Myocyte (in vitro differentiated cells): Measurements from ENCODE around the gene ATG7. TPM values are rescaled to one million over a fixed set of nuclear protein-coding genes. Genes with fewer than 3 reads are reported as not detected.
A peak's percentile ranks its signal among the peaks of the same experiment; 100 is the strongest.

Experiments
- DNase-seq: peaks from one replicate; pipeline ENCODE4 v3.0.0-alpha.2; 2012; ENCODE audit warnings: low read depth
- total RNA-seq: library from RNA; depleted of rRNA; stranded (reverse); fragments of >200 nt; gene quantifications from 2 replicates; pipeline ENCODE4 v1.2.3, GENCODE V29; 2014

ATG7 gene
- total RNA-seq, 1 donor from 2014 or later = 24.3 TPM

DNA sequence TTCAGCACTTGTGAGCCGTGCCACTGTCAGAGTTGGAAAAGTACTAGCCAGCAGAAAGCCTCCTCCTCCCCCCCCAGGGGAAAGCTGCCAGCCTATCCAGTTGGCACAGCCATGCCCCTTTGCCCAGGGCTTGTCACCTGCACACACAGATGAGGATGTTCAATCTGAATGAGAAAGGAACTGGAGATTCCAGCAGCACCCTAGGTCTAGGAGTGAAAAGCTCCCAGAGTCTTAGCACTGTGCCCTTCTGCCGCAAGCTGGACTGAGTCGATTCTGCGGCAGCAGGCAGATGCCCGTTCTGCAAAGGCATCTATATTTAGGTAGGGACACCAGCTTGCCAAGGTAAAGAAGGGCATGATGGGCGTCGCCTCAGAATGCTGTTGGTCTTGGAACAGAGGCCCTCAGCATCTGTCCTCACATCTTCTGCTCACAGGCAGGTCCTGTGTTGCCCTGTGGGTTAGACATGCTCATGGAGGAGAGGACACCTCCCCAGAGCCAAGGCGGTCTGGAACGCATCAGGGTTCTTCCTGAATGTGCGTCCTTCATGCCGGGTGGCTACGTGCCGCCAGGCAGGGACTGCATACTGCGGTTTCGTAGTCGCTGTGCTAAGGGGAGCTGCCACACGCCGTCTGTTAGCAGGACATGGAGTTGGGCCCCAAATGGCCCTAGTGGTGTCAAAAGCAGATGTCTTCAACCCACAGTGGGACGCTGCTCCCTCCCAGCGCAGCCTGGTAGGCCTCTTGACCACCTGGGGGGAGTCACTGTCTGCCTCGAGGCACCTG is 262.0 kb downstream of the ATG7 start:
- no peak for DNase-seq

DNA sequence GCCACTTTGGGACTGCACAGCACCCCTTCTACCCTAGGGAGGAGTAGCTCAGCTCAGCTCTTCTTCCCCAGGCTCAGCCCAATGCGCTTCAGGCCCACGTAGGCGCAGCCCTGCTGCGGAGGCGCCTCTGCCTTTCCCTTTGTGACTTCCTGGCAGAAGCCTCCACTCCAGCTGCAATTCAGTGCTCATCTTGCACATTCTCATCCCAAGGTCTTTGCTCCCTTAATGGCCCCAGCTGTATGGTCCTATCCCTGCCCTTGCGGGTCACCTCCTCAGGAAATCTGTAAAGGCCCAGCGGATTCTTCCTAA is 262.6 kb downstream of the ATG7 start:
- no peak for DNase-seq

GRCh38 chr3:11535243-11535960 is 263.2 kb downstream of the ATG7 start:
- no peak for DNase-seq

- no peak for DNase-seq
Measured at GRCh38 chr3:11536132-11536935, 264.1 kb downstream of the ATG7 start.

GRCh38 chr3:11536936-11537612 is 264.9 kb downstream of the ATG7 start:
- no peak for DNase-seq

GRCh38 chr3:11538581-11538980 is 266.4 kb downstream of the ATG7 start:
- no peak for DNase-seq

GRCh38 chr3:11539218-11539617 is 267.0 kb downstream of the ATG7 start:
- DNase-seq = no peak

DNA sequence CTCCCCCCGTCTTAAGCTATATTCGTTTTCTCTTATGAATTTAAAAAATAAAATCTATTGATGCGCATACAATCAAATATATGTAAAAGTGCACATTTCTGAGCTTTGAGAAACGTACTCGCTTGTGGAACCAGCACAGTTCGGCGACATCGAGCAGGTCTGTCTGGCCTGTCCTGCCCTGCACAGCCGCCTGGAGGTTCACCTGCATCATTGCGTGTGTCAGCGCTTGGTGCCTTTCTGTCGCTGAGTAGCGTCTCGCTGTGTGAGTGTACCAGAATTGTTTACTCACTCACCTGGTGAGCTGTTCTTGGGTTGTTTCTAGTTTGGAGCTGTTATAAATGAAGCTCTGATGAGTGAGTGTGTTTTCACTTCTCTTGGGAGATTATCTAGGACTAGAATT is 267.5 kb downstream of the ATG7 start:
- DNase-seq = no peak

GRCh38 chr3:11541321-11542303 is 269.4 kb downstream of the ATG7 start:
- DNase-seq = no peak

- DNase-seq = no peak
Measured at GRCh38 chr3:11542551-11542950, 270.4 kb downstream of the ATG7 start.

DNA sequence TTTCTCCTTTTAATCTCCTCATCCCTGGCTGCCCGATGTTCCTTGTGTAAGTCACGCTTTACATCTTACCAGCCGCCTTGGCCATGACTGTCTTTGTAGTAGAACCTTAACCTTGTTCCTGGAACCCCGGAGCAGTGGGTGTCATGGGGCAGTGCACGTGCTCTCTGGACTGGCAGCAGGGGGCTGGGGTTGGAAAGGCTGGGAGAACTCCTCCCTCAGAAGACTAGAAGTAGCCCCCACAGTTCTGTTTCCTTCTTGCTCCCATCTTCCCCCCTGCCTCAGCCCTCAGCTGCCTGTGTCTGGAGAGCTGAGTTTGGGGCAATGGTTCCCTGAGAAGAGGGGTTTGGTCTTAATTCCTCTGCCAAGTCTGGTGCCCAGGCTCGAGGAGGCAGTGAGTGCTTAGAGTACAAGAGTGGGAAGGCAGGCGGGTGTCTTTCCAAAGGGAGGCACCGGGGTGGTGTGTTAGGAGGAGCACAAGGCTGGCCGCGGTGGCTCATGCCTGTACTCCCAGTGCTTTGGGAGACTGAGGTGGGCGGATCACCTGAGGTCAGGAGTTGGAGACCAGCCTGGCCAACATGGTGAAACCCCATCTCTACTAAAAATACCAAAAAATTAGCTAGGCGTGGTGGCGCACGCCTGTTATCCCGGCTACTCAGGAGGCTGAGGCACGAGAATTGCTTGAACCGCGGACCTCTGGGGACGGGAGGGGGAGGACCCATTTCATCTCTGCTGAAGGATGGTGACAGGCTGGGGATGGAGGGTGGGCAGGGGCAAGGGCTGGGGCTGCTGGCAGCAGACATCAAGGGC is 271.1 kb downstream of the ATG7 start:
- no peak for DNase-seq

DNA sequence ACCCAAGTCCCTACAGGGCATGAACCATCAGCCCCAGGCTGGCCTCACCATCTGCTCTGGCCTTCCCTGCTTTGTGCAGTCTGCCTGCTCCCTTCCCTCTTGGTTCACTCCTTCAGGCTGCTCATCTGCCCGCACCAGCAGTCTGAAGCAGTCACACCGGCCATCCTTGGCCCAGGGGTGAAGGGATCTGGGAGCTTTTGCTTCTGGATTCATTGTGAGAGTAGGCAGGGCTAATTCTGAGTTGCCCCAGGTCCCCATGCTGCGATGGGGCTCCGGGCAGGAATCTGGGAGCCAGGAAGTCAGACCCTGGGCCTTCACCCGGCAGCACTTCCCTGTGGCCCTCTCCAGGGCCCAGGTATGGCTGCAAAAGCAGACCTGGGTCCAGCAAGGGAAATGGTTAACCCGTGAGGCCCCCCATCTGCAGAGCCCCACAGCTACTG is 271.8 kb downstream of the ATG7 start:
- no peak for DNase-seq

GRCh38 chr3:11544412-11545181 is 272.4 kb downstream of the ATG7 start:
- DNase-seq = peak; percentile 94

DNA sequence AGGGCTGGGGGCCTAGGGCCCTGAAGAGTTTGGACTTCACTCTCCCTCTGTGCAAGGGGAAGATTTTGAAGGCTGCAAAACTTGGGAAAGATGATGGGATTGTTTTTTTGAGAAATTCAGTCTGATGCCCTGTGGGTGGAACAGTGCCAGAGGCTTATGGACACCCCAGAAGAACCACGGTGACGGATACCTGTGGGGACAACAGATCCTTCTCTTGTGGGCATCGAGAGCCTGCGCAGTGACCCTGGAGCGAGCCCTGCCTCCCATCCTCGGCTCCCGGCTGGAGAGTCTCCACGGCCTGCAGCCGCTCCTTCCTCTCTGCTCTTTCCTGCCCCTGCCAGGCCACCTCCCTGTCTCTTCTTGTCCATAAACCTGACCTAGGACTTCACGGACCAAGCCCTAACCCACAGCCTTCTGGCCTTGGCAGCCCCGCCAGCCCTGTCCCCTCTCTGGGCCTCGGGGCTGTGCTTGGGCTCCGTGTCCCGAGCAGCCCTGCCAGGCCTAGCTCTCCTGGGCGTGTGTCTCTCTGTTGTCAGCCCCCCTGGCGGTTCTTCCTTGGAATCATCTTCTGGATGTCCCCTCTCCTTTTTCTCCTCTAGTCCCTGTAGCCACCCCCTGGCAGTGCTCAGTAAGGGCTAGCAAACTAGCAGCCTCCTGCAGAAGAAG is 273.1 kb downstream of the ATG7 start:
- DNase-seq = no peak

DNA sequence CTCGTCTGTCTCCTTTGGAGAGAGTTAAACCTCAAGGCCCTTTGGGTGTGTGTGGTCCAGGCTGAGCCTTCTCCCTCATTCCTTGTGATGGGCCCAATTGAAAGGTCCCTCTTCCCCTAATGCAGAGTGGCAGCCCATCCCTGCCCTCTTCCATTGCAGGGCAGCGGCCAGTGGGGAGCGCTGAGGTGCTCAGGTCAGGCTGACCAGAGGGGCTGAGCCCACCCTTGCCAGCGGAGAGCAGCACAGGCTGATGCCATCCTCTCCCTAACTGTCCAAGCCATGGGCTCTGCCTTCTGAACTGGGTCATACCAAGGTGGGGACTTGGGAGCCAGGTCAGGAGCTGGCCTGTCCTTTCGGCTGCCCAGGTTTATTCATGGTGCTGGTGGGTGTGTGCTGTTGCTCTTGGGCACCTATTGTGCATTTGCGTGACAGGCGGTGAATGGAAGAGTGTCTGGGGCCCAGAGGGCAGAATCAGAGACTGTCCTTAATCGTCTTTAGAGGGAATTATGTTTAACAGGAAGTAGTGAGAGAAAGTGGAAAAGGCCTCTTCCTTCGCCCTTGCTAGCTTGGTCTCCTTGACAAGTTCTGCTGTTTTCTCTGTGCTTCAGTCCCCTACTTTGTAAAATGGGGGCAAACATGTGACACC is 274.6 kb downstream of the ATG7 start:
- DNase-seq = no peak

GRCh38 chr3:11547498-11547897 is 275.3 kb downstream of the ATG7 start:
- no peak for DNase-seq

GRCh38 chr3:11548721-11549131 is 276.5 kb downstream of the ATG7 start:
- peak; percentile 51 for DNase-seq
